GM21526 (cell line): Measurements from ENCODE around the gene PPM1H.

Source experiments
- ATAC-seq: cut with Tn5 transposase; IDR thresholded peaks from one replicate; pipeline ENCODE4 v1.9.1; 2021; ENCODE audit warnings: moderate library complexity; ENCODE audit not compliant: unreplicated experiment, low FRiP score

PPM1H gene

DNA sequence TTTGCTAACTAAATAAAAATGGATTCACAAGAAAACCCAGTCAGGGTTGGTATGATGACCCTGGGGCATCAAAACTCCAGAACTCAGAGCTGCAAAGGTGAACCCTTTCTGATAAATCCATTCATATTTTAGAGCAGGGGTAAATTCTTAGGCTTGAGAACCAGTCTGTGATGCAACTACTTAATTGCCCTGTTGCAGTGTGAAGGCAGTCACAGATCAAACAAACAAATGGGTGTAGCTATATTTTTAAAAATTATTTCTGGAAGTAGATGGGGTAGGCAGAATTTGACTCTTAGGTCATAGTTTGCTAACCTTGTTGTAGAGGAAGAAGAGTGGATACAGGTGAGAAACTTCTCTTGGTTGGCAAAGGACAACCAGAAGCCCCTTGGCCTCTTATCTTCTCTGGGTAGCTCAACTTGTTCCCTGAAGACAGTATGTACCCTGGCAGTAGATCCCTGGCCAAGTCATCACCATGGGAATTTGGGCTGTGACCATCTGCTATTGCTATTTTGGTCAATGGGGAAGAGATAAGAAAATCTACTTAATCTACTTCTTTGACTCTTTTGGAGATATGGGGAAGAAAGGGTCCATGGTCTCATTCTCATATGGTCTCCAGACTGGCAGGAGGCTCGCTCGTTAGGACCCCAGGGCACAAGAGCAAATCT lies 216.1 kb downstream of the PPM1H start:
- no peak for ATAC-seq

DNA sequence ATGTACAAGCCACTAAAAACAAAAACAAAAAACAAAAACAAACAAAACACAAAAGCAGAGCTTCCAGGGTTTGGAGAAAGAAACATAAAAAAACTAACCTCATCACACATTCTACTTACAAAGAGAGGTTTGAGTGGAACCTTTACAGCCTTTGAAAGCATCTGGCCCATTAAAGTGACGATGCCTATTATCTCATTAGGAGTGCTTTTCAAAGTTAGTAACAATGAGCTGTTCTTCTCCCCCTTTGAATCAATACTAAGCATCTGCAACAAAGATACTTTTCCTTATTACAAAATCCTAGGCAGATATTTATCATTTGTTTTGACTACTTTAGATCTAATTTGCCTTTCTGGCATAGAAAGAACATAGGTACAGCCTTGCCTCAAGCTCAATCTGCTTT lies 217.3 kb downstream of the PPM1H start:
- ATAC-seq, result no peak

GRCh38 chr12:62716866-62717525 lies 218.0 kb downstream of the PPM1H start:
- no peak for ATAC-seq

GRCh38 chr12:62716037-62716436 lies 218.9 kb downstream of the PPM1H start:
- ATAC-seq, result no peak

DNA sequence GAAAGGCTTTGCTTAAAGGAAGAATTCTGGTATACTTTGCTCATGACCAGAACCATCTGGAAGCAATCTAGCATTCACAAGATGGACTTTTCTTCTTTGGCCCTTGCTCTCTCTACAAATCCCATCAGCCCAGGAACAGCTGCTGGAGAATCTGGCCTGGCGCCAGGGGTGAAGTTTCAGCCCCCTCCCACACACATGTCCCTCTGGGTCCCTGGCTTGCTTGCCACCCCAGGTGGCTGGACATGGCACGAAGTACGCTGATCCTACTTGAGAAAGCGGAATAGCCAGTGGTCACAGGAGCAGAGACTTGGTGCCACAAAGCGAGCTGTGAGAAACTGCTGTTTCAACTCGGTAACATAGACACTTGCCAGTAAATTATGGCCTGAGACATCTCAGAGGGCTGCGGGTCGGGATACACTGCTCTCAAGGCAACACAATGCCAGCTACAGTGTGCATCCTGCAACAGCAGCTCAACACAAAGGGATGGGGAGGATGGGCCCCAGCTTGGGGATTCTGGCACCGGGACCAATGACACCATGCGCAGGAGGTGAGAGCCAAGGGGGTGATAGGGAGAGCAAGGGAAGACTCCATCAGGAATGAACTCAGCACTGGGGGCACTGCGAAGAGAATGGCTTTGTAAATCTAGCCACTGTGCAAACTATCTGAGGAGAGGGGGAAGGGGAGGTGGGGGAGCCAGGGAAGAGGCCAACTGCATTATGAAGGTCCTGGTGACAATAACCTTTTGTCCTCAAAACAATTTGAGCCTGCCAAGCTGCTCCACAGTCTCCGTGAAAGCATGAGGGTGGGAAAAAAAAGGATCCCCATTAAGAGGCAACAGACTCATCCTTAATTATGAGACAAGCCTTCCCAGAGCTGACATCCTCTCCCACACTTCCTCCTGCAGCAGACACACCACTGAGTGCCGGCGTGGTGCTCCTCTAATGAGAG lies 219.9 kb downstream of the PPM1H start:
- no peak for ATAC-seq

DNA sequence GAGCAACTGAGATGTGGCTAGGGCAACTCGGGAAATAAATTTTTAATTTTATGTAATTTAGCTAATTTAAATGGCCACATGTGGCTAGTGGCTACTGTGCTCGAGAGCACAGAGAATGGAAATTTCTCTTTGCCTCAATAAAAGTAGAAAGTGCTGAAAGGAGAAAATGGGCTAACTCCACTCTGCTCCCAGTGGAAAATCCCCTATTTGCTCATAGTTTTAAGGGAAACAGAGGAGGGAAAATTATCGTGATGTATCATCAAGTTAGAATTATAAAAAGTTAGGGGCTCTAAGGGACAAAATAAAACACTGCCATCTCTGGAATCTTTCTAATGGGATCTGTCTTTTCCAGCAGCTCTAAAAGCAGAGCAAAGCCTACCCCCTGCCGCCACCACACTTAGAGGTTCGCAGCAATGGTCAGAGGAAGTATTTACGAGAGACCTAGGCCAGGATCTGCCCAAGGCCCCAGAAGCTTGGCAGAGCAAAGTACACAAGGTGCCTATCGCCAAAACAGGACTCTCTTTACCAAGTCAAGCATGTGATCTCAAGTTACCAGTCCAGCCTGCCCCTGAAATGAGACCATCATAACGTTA lies 220.7 kb downstream of the PPM1H start:
- ATAC-seq, result no peak

GRCh38 chr12:62713723-62714122 lies 221.2 kb downstream of the PPM1H start:
- ATAC-seq, result no peak

GRCh38 chr12:62712681-62713573 lies 222.0 kb downstream of the PPM1H start:
- no peak for ATAC-seq

DNA sequence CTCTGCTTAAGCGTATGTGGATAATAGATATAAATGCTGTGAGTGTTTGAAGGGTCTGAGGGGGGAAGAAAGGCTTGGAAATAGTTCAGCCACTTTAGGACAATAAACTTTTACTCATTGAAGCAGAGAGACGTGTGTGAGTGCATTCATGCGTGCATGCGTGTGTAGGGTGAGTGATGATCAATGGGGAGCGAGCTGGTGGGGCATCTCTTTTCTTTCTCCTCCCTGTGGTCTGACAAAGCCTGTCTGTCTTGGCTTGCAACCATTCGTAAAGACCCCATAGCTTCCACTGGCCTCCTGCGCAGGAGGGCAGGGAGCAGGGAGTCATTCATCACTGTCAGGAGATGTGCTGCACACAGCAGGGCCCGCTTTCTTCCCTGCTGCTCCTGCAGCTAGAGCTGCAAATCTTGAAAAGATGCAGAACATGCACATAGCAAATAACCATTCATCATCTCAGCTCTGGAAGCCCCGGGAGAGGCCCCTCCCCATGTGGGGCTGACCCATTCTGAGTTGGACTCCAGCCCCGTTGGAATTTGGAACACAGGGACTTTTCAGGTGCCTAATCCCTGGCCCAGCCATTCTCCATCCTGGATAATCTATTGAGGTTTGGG lies 223.2 kb downstream of the PPM1H start:
- no peak for ATAC-seq

DNA sequence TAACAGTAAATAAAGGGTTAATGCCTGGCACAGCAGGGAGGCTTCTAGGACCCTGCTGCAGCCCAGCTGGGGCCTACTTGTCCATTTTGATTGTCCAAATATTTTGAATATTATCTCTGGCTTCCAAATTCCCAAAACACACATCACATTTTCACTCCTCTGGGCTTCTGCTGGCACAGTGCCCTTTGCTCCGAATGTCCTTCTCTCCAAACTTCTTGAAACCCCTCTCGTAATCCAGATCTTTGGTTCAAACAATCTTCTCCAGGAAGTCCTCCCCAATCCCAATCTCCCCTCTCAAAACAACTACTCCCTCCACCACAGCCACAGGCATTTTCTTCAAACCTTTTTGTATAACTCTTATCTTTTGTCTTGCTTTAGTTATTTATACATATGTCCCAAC lies 225.6 kb downstream of the PPM1H start:
- ATAC-seq, result no peak

- no peak for ATAC-seq
Measured at GRCh38 chr12:62707939-62708338, 227.0 kb downstream of the PPM1H start.

GRCh38 chr12:62705846-62706245 lies 229.1 kb downstream of the PPM1H start:
- ATAC-seq, result no peak

DNA sequence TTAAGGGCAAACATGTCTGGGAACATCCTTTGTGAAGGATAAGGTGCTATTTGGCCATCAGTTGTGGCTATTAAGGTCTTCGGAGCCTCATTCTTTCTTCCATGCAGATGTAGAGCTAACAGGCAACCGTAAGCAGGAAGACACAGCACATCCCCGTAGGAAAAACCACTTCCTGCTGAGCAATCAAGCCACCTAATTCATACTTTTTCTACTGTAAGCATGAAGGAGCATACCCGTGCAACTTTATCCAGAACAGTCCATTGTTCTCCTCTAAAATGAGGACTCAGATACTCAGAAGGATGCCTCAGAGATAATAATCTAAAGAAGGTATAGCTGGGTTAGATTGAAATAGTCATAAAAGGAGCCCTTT lies 232.0 kb downstream of the PPM1H start:
- ATAC-seq, result no peak

DNA sequence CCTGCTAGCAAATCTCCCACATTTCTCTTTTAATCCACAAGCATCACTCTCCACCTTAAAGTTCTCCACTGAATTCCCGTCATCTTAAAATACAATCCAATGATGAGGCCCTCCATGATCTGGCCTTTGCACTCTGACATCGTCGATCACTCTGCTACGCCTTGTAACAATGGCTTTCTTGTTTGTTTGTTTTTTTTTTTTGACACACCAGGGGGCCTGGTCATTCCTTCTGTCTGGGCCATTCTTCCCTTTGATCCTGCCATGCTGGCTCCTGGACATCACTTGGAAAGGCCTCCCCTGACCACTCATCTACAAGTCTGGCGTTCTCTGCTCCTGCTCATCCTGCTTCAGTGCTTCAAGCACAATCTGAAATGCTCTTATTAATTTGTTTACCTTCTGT lies 233.5 kb downstream of the PPM1H start:
- no peak for ATAC-seq

DNA sequence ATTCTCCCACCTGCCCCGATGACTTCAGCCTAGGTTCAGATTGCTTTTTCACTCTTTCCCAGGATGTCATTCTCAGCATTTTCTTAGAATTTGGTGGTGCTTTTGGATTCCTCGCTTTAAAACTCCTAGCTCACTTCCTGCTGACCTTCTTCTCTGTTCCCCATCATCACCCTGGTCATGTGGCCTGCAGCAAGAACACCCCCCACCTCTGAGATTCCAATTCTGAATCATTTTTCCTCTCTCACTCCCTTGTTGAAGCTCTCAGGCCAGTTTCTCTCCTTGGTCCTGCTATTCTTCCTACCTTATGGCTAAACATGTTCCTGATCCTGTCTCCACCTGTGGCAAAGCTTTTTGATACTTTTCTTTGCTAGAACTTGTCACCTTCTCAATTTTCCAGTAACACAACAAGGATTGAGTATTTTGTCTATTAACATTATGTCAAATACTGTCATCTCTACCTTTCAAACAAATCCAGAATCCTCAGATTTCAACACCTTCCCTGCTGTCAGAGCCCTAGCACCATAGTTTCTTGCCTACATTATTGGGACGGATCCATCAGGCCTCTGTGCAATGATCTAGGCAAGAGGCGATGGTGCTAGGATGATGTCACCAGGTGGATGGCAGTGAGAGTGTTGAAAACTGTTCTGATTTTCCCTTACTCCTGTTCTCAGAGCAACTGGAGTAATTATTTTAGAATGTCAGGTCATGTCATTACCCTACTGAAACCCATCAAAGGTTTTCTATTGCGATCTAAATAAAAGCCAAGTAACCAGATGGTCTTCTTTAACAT lies 234.7 kb downstream of the PPM1H start:
- ATAC-seq, result no peak

DNA sequence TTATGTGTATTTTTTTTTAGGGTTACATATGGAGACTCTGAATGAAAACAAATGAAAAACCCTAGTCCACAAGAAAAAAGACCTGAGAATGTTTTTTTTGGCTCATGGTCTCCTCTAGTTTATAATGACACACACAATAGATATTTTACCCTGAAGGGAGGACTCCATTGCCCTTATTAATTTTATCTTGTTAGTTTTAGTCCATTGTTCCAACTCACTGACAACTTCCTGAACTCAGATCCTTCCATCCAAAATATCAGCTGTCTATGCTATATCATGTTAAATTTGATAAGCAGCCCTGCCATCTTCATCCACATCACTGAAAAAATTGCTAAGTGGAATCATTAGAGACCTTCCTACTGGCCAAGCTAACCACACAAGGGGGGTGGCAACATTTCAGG lies 236.2 kb downstream of the PPM1H start:
- no peak for ATAC-seq

- ATAC-seq, result no peak
Measured at GRCh38 chr12:62697893-62698292, 237.1 kb downstream of the PPM1H start.

GRCh38 chr12:62695696-62696095 lies 239.3 kb downstream of the PPM1H start:
- ATAC-seq, result no peak

DNA sequence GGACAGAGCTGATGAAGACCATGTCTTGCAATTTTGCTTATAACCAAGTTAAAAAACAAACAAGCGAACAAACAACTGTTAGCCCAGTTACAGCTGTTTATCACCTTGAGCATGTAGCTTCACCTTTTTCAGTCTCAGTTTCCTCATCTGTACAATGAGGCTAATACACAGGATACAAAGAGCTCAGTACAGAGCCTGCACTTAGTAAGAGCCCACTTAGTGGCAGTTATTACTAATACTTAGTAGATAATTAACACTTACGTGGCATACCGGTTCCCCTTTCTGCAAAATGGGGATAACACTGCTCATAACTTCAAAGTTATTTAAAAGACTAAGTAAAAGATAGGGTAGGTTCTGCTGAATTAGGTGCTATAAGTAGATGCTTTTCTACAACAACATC lies 240.3 kb downstream of the PPM1H start:
- no peak for ATAC-seq
